K562 (cell line): ENCODE results near the gene ARRB2. TPM values are rescaled to one million over a fixed set of nuclear protein-coding genes. Genes with fewer than 3 reads are reported as not detected.

Experiments
- FOXP4 ChIP-seq: sonication (generic); formaldehyde crosslinking; IDR thresholded peaks from 2 replicates; pipeline ENCODE4 v1.8.0; 2022; ENCODE audit warnings: mild to moderate bottlenecking, missing genetic modification reagents, borderline replicate concordance
- ZNF398 ChIP-seq: fragments of 250-450 bp; sonication (Bioruptor Pico); IDR thresholded peaks from 2 replicates; pipeline ENCODE4 v1.8.0; 2021; ENCODE audit warnings: moderate library complexity, mild to moderate bottlenecking, inconsistent platforms
- ZNF75A ChIP-seq: fragments of 450-650 bp; formaldehyde crosslinking; IDR thresholded peaks from 2 replicates; pipeline ENCODE4 v1.4.0; 2020; ENCODE audit warnings: mild to moderate bottlenecking
- polyA plus RNA-seq, 8 experiments: library from polyadenylated mRNA; depleted of rRNA in 4 of 8; stranded (reverse) in 5 of 8; unstranded in 3 of 8; fragments of >200 nt; fragmentation: Nextera tagmentation in 2 of 8; fragmentation: Illumina TruSeq in 1 of 8; extraction: Ambion mirVana in 2 of 8; extraction: Trizol in 1 of 8; gene quantifications; 2 replicates each; pipeline versions ENCODE4 v1.2.1 to v1.2.3, GENCODE V29; 2011 to 2014; ENCODE audit warnings: inconsistent platforms in 1 of 8, missing spikeins in 1 of 8
- total RNA-seq, 7 experiments: library from RNA; depleted of rRNA in 6 of 7; stranded (reverse); fragments of >200 nt in 6 of 7; fragmentation: Illumina TruSeq in 2 of 7; extraction: Trizol in 2 of 7; gene quantifications; 2 replicates each; pipeline versions ENCODE4 v1.2.1 to v1.2.3, GENCODE V29; 2011 to 2021; ENCODE audit warnings: low replicate concordance in 1 of 7
- TF ChIP-seq, protein P1 (sequence below), 2 experiments: fragments of 450-650 bp; conservative IDR thresholded peaks; 2 replicates each; pipeline ENCODE4 v1.6.1; 2017; ENCODE audit warnings: mild to moderate bottlenecking in 2 of 2, moderate library complexity in 2 of 2

Gene ARRB2
- total and polyA plus RNA-seq, 9 of the 15 experiments (the other 6 are each of a cell fraction or from before 2014, with no cell fraction given): 0.79 to 15.3 (median 8.8) TPM

DNA sequence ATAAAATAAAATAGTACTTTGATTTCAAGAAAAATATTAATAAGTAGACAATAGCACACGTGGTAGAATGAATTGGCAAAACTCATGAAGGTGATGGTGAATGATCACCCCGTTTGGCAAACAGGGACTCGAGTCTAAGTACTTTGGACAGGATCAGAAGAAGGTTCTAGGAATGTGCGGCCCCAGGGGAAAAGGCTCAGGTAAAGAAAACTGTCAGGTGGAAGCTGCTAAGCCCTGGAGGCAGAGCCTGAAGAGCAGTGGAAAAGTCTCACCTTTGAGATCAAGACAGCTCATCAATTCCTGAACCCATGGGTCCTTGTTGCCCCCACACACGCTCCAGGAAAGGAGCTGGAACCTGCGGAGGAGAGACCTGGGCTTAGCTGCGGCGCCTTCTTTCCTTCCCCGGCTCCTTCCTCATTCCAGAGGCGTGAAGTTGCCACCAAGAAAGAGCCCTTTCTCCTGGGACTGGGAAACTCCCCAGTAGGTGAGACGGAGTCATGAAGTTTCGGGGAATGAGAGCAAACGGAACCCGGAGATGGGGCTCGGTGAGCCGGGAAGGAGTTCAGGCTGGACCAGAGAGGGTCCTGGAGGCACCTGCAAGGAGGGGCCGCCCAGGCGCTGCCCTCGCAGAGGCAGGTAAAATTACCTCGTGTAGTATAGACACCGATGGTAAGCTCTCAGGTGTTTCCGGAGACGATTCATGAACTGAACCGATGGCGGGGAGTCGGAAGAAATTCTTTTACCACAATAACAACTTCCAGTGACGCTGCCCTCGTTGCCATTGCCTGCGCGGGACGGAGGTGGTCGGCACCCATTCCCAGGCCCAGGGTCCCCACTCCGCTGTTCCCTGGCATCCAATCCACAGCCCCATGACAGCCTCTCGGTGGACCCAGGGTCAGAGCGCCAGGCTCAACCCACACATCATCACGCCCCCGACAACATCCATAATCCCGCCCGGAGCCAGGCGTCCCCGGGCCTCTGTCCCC, 28.0 kb downstream of the ARRB2 start (continued):
- no peak for TF ChIP-seq ZNF398
- TF ChIP-seq ZNF75A (CRISPR knock-in tag): no peak
- TF ChIP-seq FOXP4: no peak
- TF ChIP-seq, protein P1, sequence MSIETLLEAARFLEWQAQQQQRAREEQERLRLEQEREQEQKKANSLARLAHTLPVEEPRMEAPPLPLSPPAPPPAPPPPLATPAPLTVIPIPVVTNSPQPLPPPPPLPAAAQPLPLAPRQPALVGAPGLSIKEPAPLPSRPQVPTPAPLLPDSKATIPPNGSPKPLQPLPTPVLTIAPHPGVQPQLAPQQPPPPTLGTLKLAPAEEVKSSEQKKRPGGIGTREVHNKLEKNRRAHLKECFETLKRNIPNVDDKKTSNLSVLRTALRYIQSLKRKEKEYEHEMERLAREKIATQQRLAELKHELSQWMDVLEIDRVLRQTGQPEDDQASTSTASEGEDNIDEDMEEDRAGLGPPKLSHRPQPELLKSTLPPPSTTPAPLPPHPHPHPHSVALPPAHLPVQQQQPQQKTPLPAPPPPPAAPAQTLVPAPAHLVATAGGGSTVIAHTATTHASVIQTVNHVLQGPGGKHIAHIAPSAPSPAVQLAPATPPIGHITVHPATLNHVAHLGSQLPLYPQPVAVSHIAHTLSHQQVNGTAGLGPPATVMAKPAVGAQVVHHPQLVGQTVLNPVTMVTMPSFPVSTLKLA (conservative IDR thresholded peaks at IDR 0.05): no peak
- TF ChIP-seq, all 486 proteins: peak for 0
